Keratinocyte (primary cell): Measurements from ENCODE around the gene SMAD3. TPM values are rescaled to one million over a fixed set of nuclear protein-coding genes. Genes with fewer than 3 reads are reported as not detected.
"Not testable (repeated sequence)": the region's sequence is repeated elsewhere in the genome, so short reads cannot be mapped to it uniquely, and the experiment has no call there.

Experiments
- DNase-seq: peaks from one replicate; pipeline ENCODE4 v3.0.0-alpha.2; 2011; ENCODE audit warnings: low read depth, missing footprints, low spot score
- FAIRE-seq: peaks from 2 replicates; lab custom pipeline; 2011; peaks lifted over from hg19 to GRCh38; lab: Jason Lieb, UNC
- H2AFZ ChIP-seq: 2 replicates; pipeline ENCODE4 v1.6.0; 2012; ENCODE audit warnings: low read length, control low read depth, inconsistent platforms; ENCODE audit not compliant: control insufficient read depth
- H3K27ac ChIP-seq: 2 replicates; pipeline ENCODE4 v1.5.1; 2011; ENCODE audit warnings: low read length; ENCODE audit not compliant: control insufficient read depth, insufficient read depth
- H3K27me3 ChIP-seq: 3 replicates; pipeline ENCODE4 v1.6.0; 2011; ENCODE audit warnings: low read length; ENCODE audit not compliant: control insufficient read depth, insufficient read depth; ENCODE audit errors: extremely low read depth
- H3K36me3 ChIP-seq, 2 experiments: 2 replicates in 1 of 2; 3 replicates in 1 of 2; pipeline ENCODE4 v1.5.1; 2011; ENCODE audit warnings: low read length in 2 of 2, mild to moderate bottlenecking in 1 of 2; ENCODE audit not compliant: control insufficient read depth in 2 of 2, insufficient read depth in 2 of 2; ENCODE audit errors: extremely low read depth in 1 of 2
- H3K4me1 ChIP-seq: 3 replicates; pipeline ENCODE4 v1.5.1; 2011; ENCODE audit warnings: low read length; ENCODE audit not compliant: control insufficient read depth, insufficient read depth; ENCODE audit errors: extremely low read depth
- H3K4me2 ChIP-seq: 3 replicates; pipeline ENCODE4 v1.6.0; 2011; ENCODE audit warnings: low read depth, low read length; ENCODE audit not compliant: control insufficient read depth, insufficient read depth; ENCODE audit errors: extremely low read depth
- H3K4me3 ChIP-seq, 3 experiments: fragments of 200-600 bp in 1 of 3; sonication (generic) in 1 of 3; 2 replicates in 2 of 3; 3 replicates in 1 of 3; pipeline ENCODE4 v1.5.1; 2011 to 2016; ENCODE audit warnings: low read length in 3 of 3, mild to moderate bottlenecking in 3 of 3, control low read depth in 2 of 3, inconsistent platforms in 1 of 3, low read depth in 1 of 3, mixed read lengths in 1 of 3, mixed run types in 1 of 3, moderate library complexity in 1 of 3; ENCODE audit not compliant: control insufficient read depth in 2 of 3, insufficient read depth in 2 of 3; ENCODE audit errors: extremely low read depth in 1 of 3
- H3K79me2 ChIP-seq: 2 replicates; pipeline ENCODE4 v1.6.0; 2012; ENCODE audit warnings: low read length; ENCODE audit not compliant: control insufficient read depth, insufficient read depth
- H3K9ac ChIP-seq: 3 replicates; pipeline ENCODE4 v1.6.0; 2011; ENCODE audit warnings: low read length; ENCODE audit not compliant: control insufficient read depth, insufficient read depth; ENCODE audit errors: extremely low read depth
- H3K9me1 ChIP-seq: 3 replicates; pipeline ENCODE4 v1.6.0; 2011; ENCODE audit warnings: low read length; ENCODE audit not compliant: control insufficient read depth, insufficient read depth; ENCODE audit errors: extremely low read depth
- H3K9me3 ChIP-seq: 2 replicates; pipeline ENCODE4 v1.5.1; 2012; ENCODE audit warnings: low read depth, low read length; ENCODE audit not compliant: control insufficient read depth
- H4K20me1 ChIP-seq: 3 replicates; pipeline ENCODE4 v1.6.0; 2011; ENCODE audit warnings: low read length; ENCODE audit not compliant: control insufficient read depth, insufficient read depth; ENCODE audit errors: extremely low read depth
- CTCF ChIP-seq, 3 experiments: IDR thresholded peaks in 1 of 3; conservative IDR thresholded peaks in 1 of 3; optimal IDR thresholded peaks in 1 of 3; 2 replicates in 2 of 3; 3 replicates in 1 of 3; pipeline versions ENCODE3 to v1.5.1; 2011; ENCODE audit warnings: low read length in 3 of 3, mild to moderate bottlenecking in 3 of 3, moderate library complexity in 2 of 3, control low read depth in 1 of 3, inconsistent platforms in 1 of 3; ENCODE audit not compliant: insufficient read depth in 2 of 3; ENCODE audit errors: extremely low read depth in 1 of 3
- EZH2 ChIP-seq: IDR thresholded peaks from one replicate; pipeline ENCODE4 v1.6.1; 2012; ENCODE audit warnings: inconsistent platforms, mild to moderate bottlenecking, low read length, moderate library complexity
- dilution Hi-C: fragments of 300-500 bp; cut with MboI; formaldehyde crosslinking; loops from one replicate; pipeline ENCODE4 v1.7.0; 2020; ENCODE audit warnings: low sequenced_read_pairs; ENCODE audit not compliant: extremely low pct_ligation_motif_present
- polyA plus RNA-seq, 5 experiments: library from polyadenylated mRNA; depleted of rRNA in 3 of 5; stranded (reverse) in 3 of 5; stranded (forward) in 1 of 5; unstranded in 1 of 5; fragments of >200 nt; gene quantifications; 1 replicate in 1 of 5; 2 replicates in 3 of 5; 3 replicates in 1 of 5; pipeline versions ENCODE4 v1.2.1 to v1.2.3, GENCODE V29; 2011 to 2012; ENCODE audit warnings: missing spikeins in 2 of 5, low read depth in 1 of 5, low replicate concordance in 1 of 5

Gene SMAD3
- polyA plus RNA-seq, 1 donor (not counting 4 experiments of a cell fraction or from before 2014, with no cell fraction given): 33.7 TPM

- H2AFZ ChIP-seq: no peak overlapping the region
- no peaks in the 10 kb centered on the region for H3K36me3 ChIP-seq
- no peaks in the 10 kb centered on the region for H3K9me1 ChIP-seq
- H3K9me3 ChIP-seq: no peaks in the 10 kb centered on the region
- DNase-seq (no peak), FAIRE-seq (no peak)
- peaks cover 46% of the 10 kb centered on the region for H3K4me1 ChIP-seq
- no peak overlapping the region for H3K27ac ChIP-seq
- no peak overlapping the region for H3K4me3 ChIP-seq
- no peak overlapping the region for H3K9ac ChIP-seq
- H3K27me3 ChIP-seq: no peaks in the 10 kb centered on the region
- H4K20me1 ChIP-seq: no peaks in the 10 kb centered on the region
- no peaks in the 10 kb centered on the region for H3K79me2 ChIP-seq
- TF ChIP-seq EZH2: no peak
- TF ChIP-seq CTCF (optimal IDR thresholded peaks at IDR 0.05 in 1 of 3, IDR thresholded peaks at IDR 0.05 in 1 of 3, conservative IDR thresholded peaks at IDR 0.05 in 1 of 3; ENCODE audit: extremely low read depth in 1 of 3, insufficient read depth in 2 of 3, low read length in 3 of 3): no peak
- H3K4me2 ChIP-seq: no peak overlapping the region
- dilution Hi-C loops: no loop called here
These were observed 38.8 kb upstream of the SMAD3 start for GRCh38 chr15:67026610-67026967.

GRCh38 chr15:67028440-67028839 is 37.0 kb upstream of the SMAD3 start:
- H3K9me1 ChIP-seq, FAIRE-seq, H3K9me3 ChIP-seq, H3K4me3 ChIP-seq, H3K36me3 ChIP-seq, H3K79me2 ChIP-seq, H3K9ac ChIP-seq, H3K27ac ChIP-seq, dilution Hi-C loops, H2AFZ ChIP-seq, H4K20me1 ChIP-seq, H3K4me2 ChIP-seq, DNase-seq, H3K27me3 ChIP-seq: not testable (repeated sequence)
- H3K4me1 ChIP-seq: peaks cover 40% of the 10 kb centered on the region

GRCh38 chr15:67030036-67030762 is 35.2 kb upstream of the SMAD3 start:
- Histone ChIP-seq H3K36me3 (no peaks in the 10 kb centered on the region), H3K4me1 (peaks cover 23% of the 10 kb centered on the region), H3K4me3 (no peak overlapping the region), H3K27ac (no peak overlapping the region), H3K9me3 (no peaks in the 10 kb centered on the region), H3K79me2 (no peaks in the 10 kb centered on the region), H3K27me3 (peaks cover 2% of the 10 kb centered on the region), H3K4me2 (no peak overlapping the region), H2AFZ (no peak overlapping the region), H3K9ac (no peak overlapping the region), H4K20me1 (no peaks in the 10 kb centered on the region), H3K9me1 (no peaks in the 10 kb centered on the region)
- dilution Hi-C loops: no loop called here
- TF ChIP-seq EZH2 (no peak), CTCF (optimal IDR thresholded peaks at IDR 0.05 in 1 of 3, IDR thresholded peaks at IDR 0.05 in 1 of 3, conservative IDR thresholded peaks at IDR 0.05 in 1 of 3; ENCODE audit: extremely low read depth in 1 of 3, insufficient read depth in 2 of 3, low read length in 3 of 3) (no peak)
- FAIRE-seq: no peak
- no peak for DNase-seq
